Iris pigment epithelial cell (primary cell): ENCODE measurements around the gene PKIG.

ENCODE experiments used
- DNase-seq: peaks from one replicate; pipeline ENCODE4 v3.0.0-alpha.2; 2011; ENCODE audit warnings: low read depth

Gene PKIG

DNA sequence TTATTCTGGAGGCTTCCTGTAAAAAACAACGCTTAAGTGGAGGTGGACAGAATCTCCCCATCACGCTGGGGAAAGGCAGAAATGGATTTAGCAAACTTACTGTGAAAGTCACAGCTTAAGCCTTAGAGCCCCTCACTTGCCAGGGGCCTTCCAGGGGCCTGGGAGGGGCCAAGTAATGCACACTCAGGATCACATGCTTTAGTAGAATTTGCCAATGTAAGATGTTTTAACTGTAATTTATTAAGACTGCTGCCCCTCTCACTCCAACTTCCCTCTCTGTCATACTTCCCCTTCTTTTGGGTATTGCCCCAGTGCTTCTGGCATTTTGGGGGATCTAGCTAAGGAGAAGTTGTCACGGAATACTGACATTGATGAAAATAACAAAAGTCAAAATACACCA is 81.8 kb downstream of the PKIG start:
- DNase-seq = no peak

DNA sequence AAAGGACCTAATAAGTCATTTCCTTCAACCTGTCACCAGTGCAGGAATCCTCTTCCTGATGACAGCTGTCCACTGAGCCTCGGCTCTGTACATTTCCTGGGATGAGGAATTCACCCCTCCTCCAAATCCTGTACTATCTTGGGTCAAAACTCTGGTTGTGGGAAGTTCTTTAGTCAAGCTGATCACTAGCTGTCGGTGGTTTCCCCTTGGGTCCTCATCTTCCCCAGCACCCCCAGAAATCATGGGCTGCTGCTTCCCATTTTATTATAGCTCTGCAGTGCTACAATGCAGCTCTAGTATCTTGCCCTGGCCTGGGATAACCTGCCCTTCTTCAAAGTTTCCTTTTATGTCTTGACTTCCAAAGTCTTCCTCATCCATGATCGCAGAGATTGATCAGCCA is 83.7 kb downstream of the PKIG start:
- DNase-seq = no peak
